H1 (cell line): ENCODE results near the gene DOCK10. TPM values are rescaled to one million over a fixed set of nuclear protein-coding genes. Genes with fewer than 3 reads are reported as not detected.

ENCODE experiments used
- CTCF ChIA-PET: fragments of 300-600 bp; sonication (Branson Sonifier 250); formaldehyde crosslinking; loops from one replicate; lab custom pipeline; 2021; ENCODE audit not compliant: partially characterized antibody; lab: Charles Lee
- POLR2A ChIA-PET: fragments of 300-600 bp; sonication (Branson Sonifier 250); formaldehyde crosslinking; loops from one replicate; lab custom pipeline; 2021; ENCODE audit warnings: inconsistent platforms; ENCODE audit not compliant: partially characterized antibody; lab: Charles Lee
- DNase-seq, 2 experiments: peaks; one replicate each; pipeline versions ENCODE4 v3.0.0 to v3.0.0-alpha.2; 2010 to 2022; ENCODE audit warnings: low spot score in 2 of 2, low read depth in 1 of 2, mixed read lengths in 1 of 2
- FAIRE-seq: peaks from 2 replicates; lab custom pipeline; 2011; peaks lifted over from hg19 to GRCh38; lab: Jason Lieb, UNC
- H2AFZ ChIP-seq: 2 replicates; pipeline ENCODE4 v1.8.1; 2012; ENCODE audit warnings: low read length, inconsistent platforms
- H2AK5ac ChIP-seq: 2 replicates; pipeline ENCODE4 v1.6.1; 2013; ENCODE audit warnings: low read depth, low read length
- H2BK120ac ChIP-seq: replicated peaks from 2 replicates; pipeline ENCODE3; 2013; ENCODE audit warnings: low read depth, low read length, inconsistent platforms
- H2BK12ac ChIP-seq: 2 replicates; pipeline ENCODE4 v1.6.1; 2013; ENCODE audit warnings: low read depth, low read length
- H2BK15ac ChIP-seq: 2 replicates; pipeline ENCODE4 v1.6.1; 2013; ENCODE audit warnings: low read length
- H2BK20ac ChIP-seq: 2 replicates; pipeline ENCODE4 v1.6.1; 2013; ENCODE audit warnings: low read length
- H2BK5ac ChIP-seq: 2 replicates; pipeline ENCODE4 v1.6.1; 2013; ENCODE audit warnings: low read depth, low read length
- H3K14ac ChIP-seq: 2 replicates; pipeline ENCODE4 v1.6.1; 2013; ENCODE audit warnings: inconsistent platforms; ENCODE audit not compliant: insufficient read length
- H3K18ac ChIP-seq: 2 replicates; pipeline ENCODE4 v1.6.1; 2013; ENCODE audit warnings: low read length; ENCODE audit errors: extremely low read depth
- H3K23ac ChIP-seq: 2 replicates; pipeline ENCODE4 v1.6.1; 2013; ENCODE audit warnings: inconsistent platforms; ENCODE audit not compliant: insufficient read length
- H3K23me2 ChIP-seq: 2 replicates; pipeline ENCODE4 v1.6.1; 2013; ENCODE audit warnings: low read depth, low read length
- H3K27ac ChIP-seq: 2 replicates; pipeline ENCODE4 v1.6.1; 2011; ENCODE audit warnings: low read depth, low read length, inconsistent platforms
- H3K27me3 ChIP-seq, 4 experiments: replicated peaks in 1 of 4; 1 replicate in 1 of 4; 2 replicates in 3 of 4; pipeline versions ENCODE4 v1.6.1 to v1.8.1; 2011 to 2013; ENCODE audit warnings: low read length in 3 of 4, mild to moderate bottlenecking in 3 of 4, inconsistent platforms in 2 of 4, mixed read lengths in 2 of 4, moderate library complexity in 1 of 4; ENCODE audit not compliant: control insufficient read depth in 3 of 4, insufficient read depth in 3 of 4; ENCODE audit errors: extremely low read depth in 1 of 4
- H3K36me3 ChIP-seq, 4 experiments: 2 replicates each; pipeline versions ENCODE4 v1.6.1 to v1.8.1; 2011 to 2013; ENCODE audit warnings: mild to moderate bottlenecking in 4 of 4, low read length in 3 of 4, moderate library complexity in 2 of 4, control low read depth in 1 of 4, inconsistent platforms in 1 of 4; ENCODE audit not compliant: insufficient read depth in 4 of 4, control insufficient read depth in 2 of 4
- H3K4ac ChIP-seq: replicated peaks from 2 replicates; pipeline ENCODE3; 2013; ENCODE audit warnings: low read length, low read depth, mixed read lengths, inconsistent platforms; ENCODE audit not compliant: insufficient read length
- H3K4me1 ChIP-seq, 4 experiments: replicated peaks in 1 of 4; 1 replicate in 1 of 4; 2 replicates in 3 of 4; pipeline versions ENCODE4 v1.6.1 to v1.8.1; 2011 to 2013; ENCODE audit warnings: low read length in 3 of 4, inconsistent platforms in 2 of 4, mixed read lengths in 1 of 4; ENCODE audit not compliant: insufficient read depth in 4 of 4, control insufficient read depth in 3 of 4
- H3K4me2 ChIP-seq, 2 experiments: 2 replicates each; pipeline versions ENCODE4 v1.6.1 to v1.8.1; 2011 to 2013; ENCODE audit warnings: low read depth in 2 of 2, low read length in 2 of 2, control low read depth in 1 of 2, inconsistent platforms in 1 of 2, mild to moderate bottlenecking in 1 of 2; ENCODE audit not compliant: insufficient read depth in 1 of 2
- H3K4me3 ChIP-seq, 4 experiments: fragments of 200-600, 300-600 bp in 1 of 4; sonication (generic), shearing (Covaris generic), sonication (Bioruptor Twin) in 1 of 4; 2 replicates each; pipeline versions ENCODE4 v1.5.1 to v1.8.1; 2011 to 2016; ENCODE audit warnings: low read length in 4 of 4, low read depth in 3 of 4, control low read depth in 2 of 4, inconsistent platforms in 2 of 4, mild to moderate bottlenecking in 2 of 4, mixed read lengths in 1 of 4, moderate library complexity in 1 of 4; ENCODE audit not compliant: insufficient read depth in 2 of 4; ENCODE audit errors: extremely low read depth in 1 of 4
- H3K56ac ChIP-seq: replicated peaks from 2 replicates; pipeline ENCODE3; 2013; ENCODE audit warnings: low read depth, mild to moderate bottlenecking, mixed read lengths, low read length, inconsistent platforms; ENCODE audit not compliant: insufficient read length
- H3K79me1 ChIP-seq: 2 replicates; pipeline ENCODE4 v1.6.1; 2013; ENCODE audit warnings: low read depth, low read length, control low read depth
- H3K79me2 ChIP-seq, 2 experiments: 2 replicates each; pipeline versions ENCODE4 v1.6.1 to v1.8.1; 2012 to 2013; ENCODE audit warnings: low read length in 2 of 2, mild to moderate bottlenecking in 2 of 2, inconsistent platforms in 1 of 2; ENCODE audit not compliant: insufficient read depth in 2 of 2, control insufficient read depth in 1 of 2
- H3K9ac ChIP-seq, 4 experiments: replicated peaks in 1 of 4; 1 replicate in 1 of 4; 2 replicates in 3 of 4; pipeline versions ENCODE4 v1.6.1 to v1.8.1; 2011 to 2013; ENCODE audit warnings: low read depth in 3 of 4, low read length in 3 of 4, control low read depth in 2 of 4, mild to moderate bottlenecking in 2 of 4, moderate library complexity in 2 of 4, inconsistent platforms in 1 of 4; ENCODE audit errors: extremely low read depth in 1 of 4
- H3K9me3 ChIP-seq, 2 experiments: 2 replicates each; pipeline versions ENCODE4 v1.6.1 to v1.8.1; 2012 to 2013; ENCODE audit warnings: mild to moderate bottlenecking in 2 of 2, moderate library complexity in 2 of 2, control low read depth in 1 of 2, inconsistent platforms in 1 of 2, low read depth in 1 of 2, low read length in 1 of 2, mixed read lengths in 1 of 2; ENCODE audit not compliant: insufficient read depth in 2 of 2
- H4K20me1 ChIP-seq, 2 experiments: replicated peaks in 1 of 2; 2 replicates each; pipeline versions ENCODE3 to v1.8.1; 2011 to 2013; ENCODE audit warnings: inconsistent platforms in 2 of 2, low read length in 2 of 2, mild to moderate bottlenecking in 1 of 2; ENCODE audit not compliant: insufficient read depth in 2 of 2, control insufficient read depth in 1 of 2
- H4K5ac ChIP-seq: 2 replicates; pipeline ENCODE4 v1.6.1; 2013; ENCODE audit warnings: low read length, low read depth, mixed read lengths, inconsistent platforms; ENCODE audit not compliant: insufficient read length
- H4K8ac ChIP-seq: 2 replicates; pipeline ENCODE4 v1.8.0; 2013; ENCODE audit warnings: mild to moderate bottlenecking, moderate library complexity, low read length, inconsistent platforms; ENCODE audit not compliant: insufficient read depth; ENCODE audit errors: extremely low read depth
- H4K91ac ChIP-seq: replicated peaks from 2 replicates; pipeline ENCODE3; 2013; ENCODE audit warnings: low read length, mixed read lengths, inconsistent platforms; ENCODE audit not compliant: insufficient read length
- E2F6 ChIP-seq: IDR thresholded peaks from 2 replicates; pipeline ENCODE4 v1.6.1; 2012; ENCODE audit warnings: inconsistent platforms
- FOSL1 ChIP-seq: IDR thresholded peaks from 2 replicates; pipeline ENCODE4 v1.6.1; 2011; ENCODE audit warnings: mild to moderate bottlenecking, low read depth, low read length, moderate library complexity; ENCODE audit not compliant: insufficient read depth
- SP4 ChIP-seq: IDR thresholded peaks from 2 replicates; pipeline ENCODE4 v1.6.1; 2012; ENCODE audit warnings: low read length, inconsistent platforms
- SUZ12 ChIP-seq: fragments of 200-600 bp; sonication (generic); IDR thresholded peaks from 2 replicates; pipeline ENCODE4 v1.6.1; 2012; ENCODE audit warnings: mild to moderate bottlenecking, inconsistent platforms, low read length, moderate library complexity, mixed read lengths
- TAF7 ChIP-seq: optimal IDR thresholded peaks from 2 replicates; pipeline ENCODE3; 2011; ENCODE audit warnings: low read depth, mild to moderate bottlenecking, inconsistent platforms, low read length, moderate library complexity, borderline replicate concordance
- WGBS, 2 experiments: shearing (Covaris generic) in 1 of 2; methylation state at CpG; one replicate each; pipeline versions ENCODE4 v1.1.6 to v1.1.7; 2013 to 2015; ENCODE audit warnings: low lambda C conversion rate in 2 of 2, mixed read lengths in 2 of 2, inconsistent platforms in 1 of 2, low coverage in 1 of 2, missing lambda C conversion rate in 1 of 2; ENCODE audit not compliant: insufficient replicate concordance in 2 of 2, insufficient coverage in 1 of 2, insufficient read length in 1 of 2; ENCODE audit errors: extremely low coverage in 1 of 2, missing lambda C conversion rate in 1 of 2; 5-methylcytosine and 5-hydroxymethylcytosine counted together
- polyA plus RNA-seq, 7 experiments: library from polyadenylated mRNA; depleted of rRNA in 3 of 7; stranded (reverse) in 5 of 7; unstranded in 2 of 7; fragments of >200 nt in 5 of 7; fragments of 200-250 nt in 2 of 7; gene quantifications; 1 replicate in 5 of 7; 2 replicates in 1 of 7; 4 replicates in 1 of 7; pipeline versions ENCODE4 v1.2.1 to v1.2.3, GENCODE V29; 2011 to 2013; ENCODE audit warnings: missing spikeins in 2 of 7, mixed read lengths in 2 of 7
- total RNA-seq: library from RNA; stranded (reverse); fragmentation: NEBNext Ultra II Directional; extraction: Animal tissue kit (Norgen Biotek cat#: 25700); gene quantifications from 2 replicates; pipeline ENCODE4 v1.2.1, GENCODE V29; 2021

Gene DOCK10
- total and polyA plus RNA-seq, 2 of the 8 experiments (the other 6 are each of a cell fraction or from before 2014, with no cell fraction given) = 0.33 to 1.6 TPM

- Histone ChIP-seq H2BK20ac (no peak overlapping the region), H3K4me2 (no peak overlapping the region), H2BK5ac (no peak overlapping the region), H3K23me2 (peaks cover 3% of the 10 kb centered on the region; the same call in 1 of the 2 replicates), H2AFZ (no peak overlapping the region), H3K4me1 (peaks cover 0 to 2% (median 0%) of the 10 kb centered on the region in 4 experiments; a peak in 1 of 7 replicates), H2BK12ac (no peak overlapping the region), H3K27me3 (no peaks in the 10 kb centered on the region), H3K27ac (no peak overlapping the region), H3K9me3 (no peaks in the 10 kb centered on the region), H3K23ac (no peak overlapping the region), H3K36me3 (no peaks in the 10 kb centered on the region), H3K56ac (no peak overlapping the region), H3K4ac (no peak overlapping the region), H3K79me2 (no peaks in the 10 kb centered on the region), H4K5ac (no peak overlapping the region), H3K4me3 (no peak overlapping the region), H3K9ac (no peak overlapping the region), H3K18ac (no peak overlapping the region), H4K20me1 (no peaks in the 10 kb centered on the region), H2AK5ac (no peak overlapping the region), H2BK120ac (no peak overlapping the region), H4K91ac (no peak overlapping the region), H3K79me1 (no peaks in the 10 kb centered on the region), H2BK15ac (no peak overlapping the region), H3K14ac (no peak overlapping the region), H4K8ac (no peak overlapping the region)
- no peak for FAIRE-seq
- 85% methylated on average over 2 of the region's 2 CpGs; no CpG with 5 or more reads in 1 of the 2 experiments for WGBS, 2 experiments
- CTCF ChIA-PET = no interaction called here
- no peak for TF ChIP-seq FOSL1
- no peak for TF ChIP-seq SUZ12
- TF ChIP-seq SP4 = no peak
- no peak for TF ChIP-seq E2F6
- TF ChIP-seq TAF7 = no peak
- POLR2A ChIA-PET = no interaction called here
- no peak for DNase-seq
Observed at GRCh38 chr2:224966613-224967012, 75.7 kb downstream of the DOCK10 start.
